ENCODE results near the gene GRM1.

- TF ChIP-seq POLR2A (IDR thresholded peaks at IDR 0.05) (no peak), CTCF (IDR thresholded peaks at IDR 0.05) (no peak)
Measured at GRCh38 chr6:146224449-146224848, 195.6 kb downstream of the GRM1 start.
